ENCODE data around the gene CTTNBP2.
"Not testable (repeated sequence)": the region's sequence is repeated elsewhere in the genome, so short reads cannot be mapped to it uniquely, and the experiment has no call there.

The CTTNBP2 gene

GRCh38 chr7:117737926-117738325, 135.3 kb downstream of the CTTNBP2 start:
- DNase-seq (ENCODE audit: low spot score): peak; percentile 84

DNA sequence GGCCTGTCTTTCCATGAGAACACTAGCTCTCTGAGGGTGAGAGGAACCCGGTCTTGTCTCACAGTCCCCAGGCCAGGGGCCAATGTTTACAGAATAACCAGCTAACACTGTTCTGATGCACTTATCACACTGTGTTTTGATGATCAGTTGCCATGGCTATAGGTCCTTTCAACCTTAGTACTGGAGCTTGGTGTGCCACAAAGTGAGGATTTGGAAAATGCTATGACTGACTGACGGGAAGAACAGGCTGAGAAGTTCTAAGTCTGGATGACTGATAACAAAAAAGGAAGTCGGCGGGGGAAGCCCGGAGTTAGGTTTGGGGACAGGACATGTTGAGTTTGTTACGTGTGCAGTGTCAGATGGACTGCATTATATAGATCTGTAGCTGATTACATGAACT, 141.8 kb downstream of the CTTNBP2 start:
- DNase-seq (ENCODE audit: low spot score): no peak

- no peak for DNase-seq (ENCODE audit: low spot score)
Measured at GRCh38 chr7:117730390-117730789, 142.9 kb downstream of the CTTNBP2 start.

GRCh38 chr7:117728890-117729624, 144.2 kb downstream of the CTTNBP2 start:
- peak; percentile 90 for DNase-seq (ENCODE audit: low spot score)

DNA sequence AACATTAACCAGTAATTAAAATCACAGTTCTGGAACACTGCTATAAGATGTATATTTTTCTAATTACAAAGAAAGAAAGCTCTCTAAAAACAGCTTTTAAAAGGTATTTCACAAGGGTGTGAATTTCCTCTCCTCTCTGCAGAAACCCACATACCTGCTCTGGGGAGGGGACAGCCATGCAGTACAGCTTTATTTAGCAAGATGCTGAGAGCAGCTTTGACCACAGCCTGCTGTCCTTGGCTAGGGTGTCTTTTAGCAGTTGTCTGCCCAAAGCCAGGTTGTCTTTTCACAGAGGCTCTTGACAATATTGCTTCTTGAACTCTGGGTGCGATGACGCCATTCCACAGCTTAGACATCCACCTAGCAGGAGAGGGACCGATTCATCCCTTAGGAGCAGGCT, 148.3 kb downstream of the CTTNBP2 start:
- no peak for DNase-seq (ENCODE audit: low spot score)

DNA sequence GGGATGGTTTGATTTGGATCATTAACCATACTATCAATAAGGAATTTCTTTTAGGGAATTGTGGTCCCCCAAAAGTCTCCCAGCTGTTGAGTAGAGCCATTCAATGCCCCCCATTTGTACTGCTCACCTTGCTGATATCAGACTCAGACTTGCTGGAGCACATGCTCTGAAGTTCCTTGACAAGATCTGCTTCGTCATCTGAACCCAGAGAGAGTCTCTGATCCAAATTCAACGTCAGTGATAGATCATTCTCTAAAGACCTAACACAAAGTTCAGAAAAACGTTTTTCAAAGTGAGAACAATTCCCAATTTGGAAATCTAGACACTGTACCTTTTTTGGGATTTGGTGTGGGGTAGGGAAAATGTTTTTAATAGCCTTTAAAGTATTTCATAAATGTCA, 153.9 kb downstream of the CTTNBP2 start:
- DNase-seq (ENCODE audit: low spot score): no peak

GRCh38 chr7:117718116-117718835, 155.0 kb downstream of the CTTNBP2 start:
- DNase-seq (ENCODE audit: low spot score): no peak

- DNase-seq (ENCODE audit: low spot score): no peak
Measured at GRCh38 chr7:117717357-117717756, 155.9 kb downstream of the CTTNBP2 start.

- DNase-seq (ENCODE audit: low spot score): no peak
Measured at GRCh38 chr7:117716707-117717299, 156.4 kb downstream of the CTTNBP2 start.

DNA sequence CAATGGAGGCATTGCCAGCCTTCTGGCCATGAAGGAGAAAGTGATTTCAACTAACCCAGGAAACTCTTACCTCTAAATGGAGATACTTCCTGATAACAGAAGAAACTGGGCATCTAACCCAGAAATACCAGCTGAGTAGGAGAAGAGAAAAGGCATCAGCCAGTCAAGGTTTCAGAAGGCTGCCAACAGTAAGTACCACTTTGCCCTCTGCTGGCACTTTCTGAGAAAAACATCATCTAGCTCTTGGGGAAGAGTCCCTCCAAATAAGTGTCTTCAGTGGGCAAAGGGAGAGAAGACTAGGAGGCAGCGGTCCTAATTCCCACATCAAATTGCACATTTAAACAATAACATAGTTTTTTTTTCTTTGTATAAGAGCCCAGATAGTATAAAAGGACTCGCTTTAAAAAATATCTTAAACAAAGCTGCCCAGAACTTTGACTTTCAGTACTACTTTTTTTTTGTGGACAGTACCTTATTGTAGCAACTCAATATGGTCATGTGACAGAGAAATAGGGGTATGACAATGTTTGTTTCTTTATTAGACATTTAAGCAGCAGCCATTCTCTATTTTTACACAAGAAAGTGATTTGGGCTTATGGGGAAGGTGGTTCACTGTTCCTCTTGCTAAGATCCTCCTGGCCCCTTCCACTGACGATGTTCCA, 157.3 kb downstream of the CTTNBP2 start:
- peak; percentile 84 for DNase-seq (ENCODE audit: low spot score)

DNA sequence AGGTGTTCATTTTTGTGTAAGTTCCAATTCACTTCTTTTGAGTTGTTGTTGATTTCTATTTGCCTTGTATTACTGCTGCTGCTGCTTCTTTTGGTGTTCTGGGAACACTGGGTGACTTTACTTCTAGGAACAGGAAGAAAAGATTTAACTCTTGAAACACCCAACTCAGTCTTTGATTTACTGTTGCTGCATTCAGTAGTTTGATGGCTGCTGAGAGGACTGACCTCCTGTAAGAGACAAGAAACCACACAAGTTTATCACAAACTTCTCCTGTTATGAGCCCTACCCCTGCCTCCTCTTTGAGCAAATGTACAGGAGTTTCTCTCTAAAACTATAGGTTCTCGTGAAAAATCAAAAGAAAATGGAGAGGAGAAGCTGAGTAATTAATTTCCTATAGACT, 161.7 kb downstream of the CTTNBP2 start:
- DNase-seq (ENCODE audit: low spot score): no peak

GRCh38 chr7:117708173-117708572, 165.1 kb downstream of the CTTNBP2 start:
- DNase-seq (ENCODE audit: low spot score): not testable (repeated sequence)

- DNase-seq (ENCODE audit: low spot score): no peak
Measured at GRCh38 chr7:117707080-117707479, 166.2 kb downstream of the CTTNBP2 start.

DNA sequence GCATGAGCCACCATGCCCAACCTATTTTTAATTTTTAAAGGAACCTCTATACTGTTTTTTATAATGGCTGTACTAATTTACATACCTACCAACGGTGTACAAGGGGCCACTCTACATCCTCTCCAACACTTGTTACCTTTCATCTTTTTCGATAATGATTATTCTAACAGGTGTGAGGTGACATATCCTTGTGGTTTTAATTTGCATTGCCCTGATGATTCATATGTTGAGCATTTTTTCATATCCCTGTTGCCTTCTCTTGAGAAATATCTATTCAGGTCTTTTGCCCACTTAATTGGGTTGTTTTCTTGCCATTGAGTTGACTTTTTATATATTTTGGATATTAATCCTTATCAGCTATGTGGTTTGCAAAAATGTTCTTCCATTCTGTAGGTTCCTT, 167.0 kb downstream of the CTTNBP2 start:
- DNase-seq (ENCODE audit: low spot score): no peak

- no peak for DNase-seq (ENCODE audit: low spot score)
Measured at GRCh38 chr7:117705630-117706029, 167.6 kb downstream of the CTTNBP2 start.

GRCh38 chr7:117704063-117704462, 169.2 kb downstream of the CTTNBP2 start:
- no peak for DNase-seq (ENCODE audit: low spot score)

GRCh38 chr7:117698018-117698417, 175.2 kb downstream of the CTTNBP2 start:
- DNase-seq (ENCODE audit: low spot score): no peak

DNA sequence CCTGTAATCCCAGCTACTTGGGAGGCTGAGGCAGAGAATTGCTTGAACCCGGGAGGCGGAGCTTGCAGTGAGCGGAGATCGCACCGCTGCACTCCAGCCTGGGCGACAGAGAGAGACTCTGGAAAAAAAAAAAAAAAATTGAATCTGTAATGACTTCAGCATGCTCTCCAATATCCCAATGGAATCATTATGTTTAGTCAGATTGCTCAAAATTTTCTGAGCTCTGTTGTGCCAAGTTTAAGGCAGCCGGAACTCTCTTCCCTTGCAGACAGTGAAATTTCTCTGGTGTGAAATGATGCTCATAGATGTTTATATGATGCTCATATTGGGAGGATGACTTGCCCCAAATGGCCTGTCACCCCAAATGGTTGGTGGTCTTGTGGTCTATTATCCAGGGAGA, 180.9 kb downstream of the CTTNBP2 start:
- DNase-seq (ENCODE audit: low spot score): no peak

- no peak for DNase-seq (ENCODE audit: low spot score)
Measured at GRCh38 chr7:117690147-117690546, 183.1 kb downstream of the CTTNBP2 start.

DNA sequence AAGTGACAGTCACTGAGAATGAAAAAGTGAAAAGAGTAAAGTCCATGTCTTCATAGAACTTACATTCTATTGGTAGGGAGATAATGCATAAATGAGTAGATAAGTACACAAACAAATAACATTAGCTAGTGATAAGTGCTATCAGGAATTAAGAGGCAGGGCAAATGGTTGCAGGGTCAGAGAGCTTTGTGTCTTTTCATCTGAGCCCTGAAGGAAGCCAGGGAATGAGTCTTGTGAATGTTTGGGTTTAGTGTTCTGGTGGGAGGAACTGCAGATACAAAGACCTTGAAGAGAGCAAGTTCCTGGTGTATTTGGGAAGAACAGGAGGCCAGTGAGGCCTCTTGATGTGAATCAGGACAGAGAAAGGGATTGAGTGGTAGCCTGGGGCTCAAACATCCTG, 183.8 kb downstream of the CTTNBP2 start:
- DNase-seq (ENCODE audit: low spot score): no peak

DNA sequence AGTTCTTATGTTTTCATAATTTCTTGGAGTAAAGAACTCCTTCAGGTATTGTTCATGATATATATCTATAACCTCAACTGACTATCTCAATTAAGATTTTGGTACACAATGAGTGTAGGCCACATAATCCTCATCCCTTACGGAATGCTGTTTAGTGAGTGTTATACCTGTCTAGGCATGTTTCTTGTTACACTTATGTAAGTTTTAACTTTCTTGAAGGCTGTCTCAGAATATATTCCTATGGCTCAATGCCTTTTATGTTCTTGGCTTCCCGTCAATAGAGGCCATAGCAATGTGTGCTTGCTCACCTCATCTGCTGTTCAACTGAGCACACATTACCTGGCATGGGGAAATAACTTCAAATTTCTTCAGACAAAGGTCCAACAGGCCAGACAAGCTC, 185.1 kb downstream of the CTTNBP2 start:
- DNase-seq (ENCODE audit: low spot score): no peak

DNA sequence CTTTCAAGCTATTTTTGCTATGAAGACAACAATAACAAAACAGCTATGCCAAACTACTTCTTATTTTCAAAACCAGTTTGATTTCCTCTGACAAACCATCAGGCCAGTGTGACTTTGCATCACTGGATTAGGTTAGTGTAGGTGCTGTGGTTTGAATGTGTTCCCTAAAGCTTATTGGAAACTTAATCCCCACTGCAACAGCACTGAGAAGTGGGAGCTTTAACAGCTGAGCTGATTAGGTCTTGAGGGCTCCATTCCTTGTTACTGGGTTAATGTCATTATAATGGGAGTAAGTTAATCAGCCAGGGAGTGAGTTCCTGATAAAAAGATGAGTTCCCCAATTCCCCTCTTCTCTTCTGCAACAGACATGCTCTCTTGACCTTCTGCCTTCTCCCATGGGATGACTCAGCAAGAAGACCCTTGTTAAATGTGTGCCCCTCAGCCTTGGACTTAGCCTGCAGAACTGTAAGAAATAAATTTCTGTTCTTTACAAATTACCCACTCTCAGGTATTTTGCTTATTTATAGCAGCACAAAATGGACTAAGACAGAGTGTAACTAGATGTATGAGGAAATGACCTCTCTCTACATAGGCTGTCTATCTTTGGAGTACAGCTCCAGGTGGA, 186.8 kb downstream of the CTTNBP2 start:
- no peak for DNase-seq (ENCODE audit: low spot score)

All from globus pallidus (tissue), 1 donor.